Measurements from ENCODE around the gene MYRIP.

- TF ChIP-seq POLR2AphosphoS5 (IDR thresholded peaks at IDR 0.05; ENCODE audit: borderline replicate concordance, low read depth, low read length), result no peak
- no peak for TF ChIP-seq EZH2 (IDR thresholded peaks at IDR 0.05)
- TF ChIP-seq FOXP2 (optimal IDR thresholded peaks at IDR 0.05; ENCODE audit: control extremely low read depth, extremely low read length, insufficient read depth), result no peak
These were observed 261.4 kb downstream of the MYRIP start for GRCh38 chr3:40070816-40071215.
